ENCODE results near the gene XPNPEP1. TPM values are rescaled to one million over a fixed set of nuclear protein-coding genes. Genes with fewer than 3 reads are reported as not detected.

Gene XPNPEP1
- total RNA-seq, 4 donors from 2014 or later, result 77.1 to 239 (median 109) TPM

DNA sequence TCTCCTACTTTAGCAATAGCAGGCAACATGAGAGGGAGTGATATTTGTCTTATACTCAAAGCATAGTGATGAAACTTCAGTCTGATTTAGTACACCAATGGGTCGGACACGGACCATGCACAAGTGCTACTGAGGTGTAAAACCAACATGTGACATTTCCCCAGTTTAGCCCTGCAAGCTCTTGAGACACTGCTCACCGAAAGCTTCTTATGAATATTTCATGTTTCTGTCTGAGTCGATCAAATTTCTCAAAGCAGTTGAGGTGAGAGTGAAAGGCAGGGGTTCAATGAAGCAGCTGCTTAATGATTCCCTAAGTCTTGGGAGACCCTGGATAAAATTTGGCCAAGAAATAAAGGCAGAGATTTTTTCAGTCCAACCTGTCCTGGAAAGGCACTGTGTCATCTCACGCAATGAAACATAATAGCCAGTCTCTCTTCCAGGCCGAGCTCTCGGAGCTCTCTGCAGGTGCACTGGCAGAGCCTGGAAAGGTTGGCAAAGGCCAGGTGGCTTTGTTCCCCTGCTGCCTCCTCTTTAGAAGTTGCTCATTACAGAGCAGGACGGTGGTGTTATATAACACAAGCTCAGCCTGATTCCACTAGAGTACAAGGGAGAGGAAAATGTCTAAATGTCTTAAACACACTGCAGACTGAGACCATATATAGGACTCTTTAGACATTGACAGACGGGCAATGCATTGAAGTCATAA lies 33.9 kb upstream of the XPNPEP1 start:
- whole genome bisulfite sequencing, result 78% methylated on average over 9 of the region's 9 CpGs
- H3K4me1 ChIP-seq, result peaks cover 27% of the 10 kb centered on the region
- TF ChIP-seq POLR2AphosphoS5 (IDR thresholded peaks at IDR 0.05) (no peak), POLR2A (IDR thresholded peaks at IDR 0.05) (no peak), EP300 (IDR thresholded peaks at IDR 0.05) (no peak)
- TF ChIP-seq, protein P1, sequence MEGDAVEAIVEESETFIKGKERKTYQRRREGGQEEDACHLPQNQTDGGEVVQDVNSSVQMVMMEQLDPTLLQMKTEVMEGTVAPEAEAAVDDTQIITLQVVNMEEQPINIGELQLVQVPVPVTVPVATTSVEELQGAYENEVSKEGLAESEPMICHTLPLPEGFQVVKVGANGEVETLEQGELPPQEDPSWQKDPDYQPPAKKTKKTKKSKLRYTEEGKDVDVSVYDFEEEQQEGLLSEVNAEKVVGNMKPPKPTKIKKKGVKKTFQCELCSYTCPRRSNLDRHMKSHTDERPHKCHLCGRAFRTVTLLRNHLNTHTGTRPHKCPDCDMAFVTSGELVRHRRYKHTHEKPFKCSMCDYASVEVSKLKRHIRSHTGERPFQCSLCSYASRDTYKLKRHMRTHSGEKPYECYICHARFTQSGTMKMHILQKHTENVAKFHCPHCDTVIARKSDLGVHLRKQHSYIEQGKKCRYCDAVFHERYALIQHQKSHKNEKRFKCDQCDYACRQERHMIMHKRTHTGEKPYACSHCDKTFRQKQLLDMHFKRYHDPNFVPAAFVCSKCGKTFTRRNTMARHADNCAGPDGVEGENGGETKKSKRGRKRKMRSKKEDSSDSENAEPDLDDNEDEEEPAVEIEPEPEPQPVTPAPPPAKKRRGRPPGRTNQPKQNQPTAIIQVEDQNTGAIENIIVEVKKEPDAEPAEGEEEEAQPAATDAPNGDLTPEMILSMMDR (IDR thresholded peaks at IDR 0.05), result no peak
- no peak overlapping the region for H3K27ac ChIP-seq
- no peaks in the 10 kb centered on the region for H3K27me3 ChIP-seq
- DNase-seq (ENCODE audit: low spot score in 2 of 2), result no peak
- H3K36me3 ChIP-seq, result no peaks in the 10 kb centered on the region
- H3K9me3 ChIP-seq, result no peaks in the 10 kb centered on the region
- no peak overlapping the region for H3K4me3 ChIP-seq

DNA sequence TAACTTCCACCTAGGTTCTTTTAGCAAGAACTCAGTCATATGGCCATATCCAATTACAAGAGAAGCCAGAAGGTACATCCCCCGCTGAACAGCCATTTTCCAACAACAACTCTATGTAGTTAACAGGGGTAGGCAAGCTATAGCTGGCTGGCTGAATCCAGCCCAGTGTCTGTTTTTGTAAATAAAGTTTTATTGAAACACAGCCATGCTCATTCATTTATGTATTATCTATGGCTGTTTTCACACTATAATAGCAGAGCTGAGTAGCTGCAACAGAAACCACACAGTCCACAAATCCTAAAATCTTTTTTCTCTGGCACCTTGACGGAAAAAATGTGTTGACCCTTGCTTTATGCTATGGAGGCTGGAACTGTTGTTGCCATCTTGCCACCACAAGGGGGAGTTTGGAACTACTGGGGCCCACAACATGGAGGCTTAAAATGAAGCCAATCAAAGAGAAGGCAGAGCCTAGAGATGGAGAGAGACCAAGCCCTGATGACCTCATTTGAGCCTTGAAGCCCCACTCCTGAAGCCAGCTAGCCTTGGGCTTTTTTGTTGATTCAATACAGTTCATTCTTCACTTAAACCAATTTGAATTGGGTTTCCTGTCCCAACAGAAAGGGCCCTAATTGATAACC lies 33.3 kb upstream of the XPNPEP1 start:
- TF ChIP-seq POLR2A (IDR thresholded peaks at IDR 0.05) (no peak), EP300 (IDR thresholded peaks at IDR 0.05) (no peak), POLR2AphosphoS5 (IDR thresholded peaks at IDR 0.05) (no peak)
- TF ChIP-seq, protein P1 (IDR thresholded peaks at IDR 0.05), result no peak
- Histone ChIP-seq H3K4me3 (no peak overlapping the region), H3K36me3 (no peaks in the 10 kb centered on the region), H3K4me1 (peaks cover 21% of the 10 kb centered on the region), H3K9me3 (no peaks in the 10 kb centered on the region), H3K27me3 (no peaks in the 10 kb centered on the region), H3K27ac (no peak overlapping the region)
- WGBS, result 97% methylated on average over 2 of the region's 2 CpGs
- no peak for DNase-seq (ENCODE audit: low spot score in 2 of 2)

DNA sequence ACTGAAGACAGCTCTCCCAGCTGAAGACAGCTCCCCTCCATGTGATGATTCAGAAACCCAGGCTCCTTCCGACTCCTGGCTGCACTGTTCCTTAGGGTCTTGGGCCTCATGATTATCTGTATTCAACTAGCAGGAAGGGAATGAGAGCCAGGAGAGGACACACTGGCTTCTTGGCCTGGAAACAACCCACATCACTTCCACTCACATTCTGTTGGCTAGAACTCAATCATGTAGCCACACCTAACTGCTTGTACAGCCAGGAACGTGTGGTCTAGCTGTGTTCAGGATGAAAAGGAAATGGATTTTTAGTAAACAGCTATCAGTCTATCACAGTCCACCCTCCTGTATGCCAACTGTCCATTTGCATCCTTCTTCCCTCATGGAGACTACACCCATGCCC lies 30.5 kb upstream of the XPNPEP1 start:
- Histone ChIP-seq H3K4me3 (no peak overlapping the region), H3K27ac (no peak overlapping the region)

DNA sequence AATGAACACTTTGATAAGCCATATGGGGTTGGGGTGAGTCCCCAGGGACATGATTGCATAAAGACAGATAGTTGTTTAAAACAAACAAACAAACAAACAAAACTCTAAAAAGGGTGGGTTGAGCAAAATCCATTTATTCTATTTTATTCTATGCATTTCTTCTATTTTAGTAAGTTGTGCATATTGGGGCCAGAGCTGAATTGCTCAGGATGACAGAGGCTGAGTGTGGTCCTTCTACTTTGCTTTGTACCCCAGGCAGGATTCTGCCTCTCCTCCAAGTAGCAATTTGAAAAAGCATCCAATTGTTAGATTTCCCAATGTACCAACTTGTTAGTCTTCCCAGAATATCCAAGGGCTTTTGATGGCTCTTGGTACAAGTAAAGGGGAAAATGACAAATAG lies 29.2 kb upstream of the XPNPEP1 start:
- Histone ChIP-seq H3K4me3 (no peak overlapping the region), H3K4me1 (peaks cover 16% of the 10 kb centered on the region), H3K27me3 (no peaks in the 10 kb centered on the region), H3K36me3 (no peaks in the 10 kb centered on the region), H3K27ac (no peak overlapping the region), H3K9me3 (no peaks in the 10 kb centered on the region)
- DNase-seq (ENCODE audit: low spot score in 2 of 2), result no peak
- TF ChIP-seq, protein P1 (IDR thresholded peaks at IDR 0.05), result no peak
- TF ChIP-seq POLR2A (IDR thresholded peaks at IDR 0.05) (no peak), POLR2AphosphoS5 (IDR thresholded peaks at IDR 0.05) (no peak), EP300 (IDR thresholded peaks at IDR 0.05) (no peak)

More for the DNA sequence above, 30.5 kb upstream of the XPNPEP1 start:
- TF ChIP-seq EP300 (IDR thresholded peaks at IDR 0.05) (no peak), POLR2AphosphoS5 (IDR thresholded peaks at IDR 0.05) (no peak), POLR2A (IDR thresholded peaks at IDR 0.05) (no peak)
- TF ChIP-seq, protein P1 (IDR thresholded peaks at IDR 0.05), result no peak
- no peaks in the 10 kb centered on the region for H3K27me3 ChIP-seq
- H3K36me3 ChIP-seq, result no peaks in the 10 kb centered on the region
- no peak for DNase-seq (ENCODE audit: low spot score in 2 of 2)
- WGBS, result 33% methylated on average over 2 of the region's 2 CpGs
- no peaks in the 10 kb centered on the region for H3K9me3 ChIP-seq
- H3K4me1 ChIP-seq, result peaks cover 20% of the 10 kb centered on the region

DNA sequence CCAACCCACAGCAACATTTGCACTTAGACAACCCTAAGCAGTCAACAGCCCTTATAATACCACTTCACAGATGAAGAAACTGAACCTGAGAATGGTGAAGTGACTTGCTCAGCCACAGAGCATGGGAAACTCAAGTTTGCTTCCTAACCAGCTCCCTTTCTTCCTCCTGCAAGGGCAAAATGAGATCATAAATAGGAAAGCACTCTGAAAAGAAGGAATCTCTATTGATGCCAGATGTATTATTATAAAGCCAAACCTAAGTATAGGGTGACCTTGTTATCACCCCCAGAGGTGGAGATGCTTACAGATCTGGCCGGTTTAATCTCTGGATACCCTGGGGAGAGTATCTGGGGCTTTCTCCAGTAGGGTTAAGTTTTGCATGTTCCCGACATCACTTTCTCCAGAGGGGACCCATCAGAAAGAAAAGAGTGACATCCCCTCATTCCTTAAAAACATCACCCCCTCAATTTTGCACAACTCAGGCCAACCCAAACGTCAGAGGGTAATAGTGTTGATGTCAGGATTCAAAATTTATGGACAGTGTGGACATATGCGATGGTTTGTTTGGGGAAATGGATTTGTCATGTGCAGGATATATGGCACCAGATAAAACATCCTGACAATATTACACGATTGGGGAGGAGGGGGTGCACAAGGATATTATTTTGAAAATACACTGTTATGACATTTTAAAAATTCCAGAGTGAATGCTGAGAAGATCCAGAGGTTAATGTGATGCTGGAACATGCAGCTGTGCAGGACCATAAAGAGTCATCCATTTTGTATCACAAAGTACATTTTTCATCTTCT lies 24.0 kb upstream of the XPNPEP1 start:
- H3K36me3 ChIP-seq, result no peaks in the 10 kb centered on the region
- 65% methylated on average over 5 of the region's 5 CpGs for WGBS
- no peak for DNase-seq (ENCODE audit: low spot score in 2 of 2)
- TF ChIP-seq, protein P1 (IDR thresholded peaks at IDR 0.05), result no peak
- TF ChIP-seq POLR2A (IDR thresholded peaks at IDR 0.05), result no peak
- no peak overlapping the region for H3K27ac ChIP-seq
- H3K4me3 ChIP-seq, result no peak overlapping the region
- H3K9me3 ChIP-seq, result no peaks in the 10 kb centered on the region
- no peaks in the 10 kb centered on the region for H3K27me3 ChIP-seq
- no peaks in the 10 kb centered on the region for H3K4me1 ChIP-seq
